ENCODE measurements around the gene RELA. TPM values are rescaled to one million over a fixed set of nuclear protein-coding genes. Genes with fewer than 3 reads are reported as not detected.
"Not testable (repeated sequence)": the region's sequence is repeated elsewhere in the genome, so short reads cannot be mapped to it uniquely, and the experiment has no call there.

RELA gene
- polyA plus RNA-seq, 6 donors from 2014 or later = 36.3 to 72.2 (median 48.6) TPM

- Mint-ChIP-seq H3K4me1 (peaks cover 8 to 10% (median 8%) of the 10 kb centered on the region in 3 donors), H3K27me3 (peaks cover 0 to 7% (median 0%) of the 10 kb centered on the region in 3 donors), H3K27ac (no peak overlapping the region), H3K4me3 (no peak overlapping the region), H3K9me3 (no peaks in the 10 kb centered on the region), H3K36me3 (no peaks in the 10 kb centered on the region)
- no peak for ATAC-seq (ENCODE audit: low read depth in 2 of 2)
- no peak for DNase-seq
Measured at GRCh38 chr11:65696802-65697552, 34.3 kb upstream of the RELA start.

DNA sequence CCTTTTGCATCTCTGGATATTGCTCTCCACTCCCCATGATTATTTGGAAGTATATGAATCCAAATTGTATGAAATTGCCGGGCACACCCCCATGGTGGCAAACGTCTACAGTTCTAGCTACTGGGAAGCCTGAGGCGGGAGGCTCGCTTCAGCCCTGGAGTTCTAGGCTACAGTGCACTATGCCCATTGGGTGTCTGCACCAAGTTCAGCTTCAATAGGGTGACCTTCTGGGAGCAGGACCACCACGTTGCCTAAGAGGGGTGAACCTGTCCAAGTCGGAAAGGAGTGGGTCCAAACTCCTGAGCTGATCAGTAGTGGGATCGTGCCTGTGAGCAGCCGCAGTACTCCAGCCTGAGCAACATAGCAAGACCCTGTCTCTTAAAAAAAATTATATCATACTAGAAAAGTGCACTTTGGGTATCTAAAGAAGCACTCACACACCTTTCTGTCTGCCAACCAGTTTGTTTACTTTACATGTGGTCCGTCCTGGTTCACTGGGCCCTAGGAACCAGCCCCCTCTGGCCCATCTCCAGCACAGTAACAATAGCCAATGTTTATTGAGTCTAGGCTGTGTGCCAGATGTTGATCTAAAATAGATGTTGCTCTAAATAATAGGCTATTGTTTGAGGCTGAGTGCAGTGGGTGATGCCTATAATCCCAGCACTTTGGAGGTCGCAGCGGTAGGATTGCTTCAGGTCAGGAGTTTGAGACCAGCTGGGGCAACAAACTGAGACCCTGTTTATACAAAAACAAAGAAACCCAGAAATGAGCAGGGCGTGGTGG, 32.9 kb upstream of the RELA start:
- H3K27me3 Mint-ChIP-seq = peaks cover 0 to 7% (median 0%) of the 10 kb centered on the region in 3 donors
- H3K9me3 Mint-ChIP-seq = no peaks in the 10 kb centered on the region
- no peak overlapping the region for H3K27ac Mint-ChIP-seq
- ATAC-seq (ENCODE audit: low read depth in 2 of 2) (no peak), DNase-seq (no peak)
- peaks cover 7 to 10% (median 8%) of the 10 kb centered on the region in 3 donors for H3K4me1 Mint-ChIP-seq
- no peak overlapping the region for H3K4me3 Mint-ChIP-seq
- no peaks in the 10 kb centered on the region for H3K36me3 Mint-ChIP-seq

DNA sequence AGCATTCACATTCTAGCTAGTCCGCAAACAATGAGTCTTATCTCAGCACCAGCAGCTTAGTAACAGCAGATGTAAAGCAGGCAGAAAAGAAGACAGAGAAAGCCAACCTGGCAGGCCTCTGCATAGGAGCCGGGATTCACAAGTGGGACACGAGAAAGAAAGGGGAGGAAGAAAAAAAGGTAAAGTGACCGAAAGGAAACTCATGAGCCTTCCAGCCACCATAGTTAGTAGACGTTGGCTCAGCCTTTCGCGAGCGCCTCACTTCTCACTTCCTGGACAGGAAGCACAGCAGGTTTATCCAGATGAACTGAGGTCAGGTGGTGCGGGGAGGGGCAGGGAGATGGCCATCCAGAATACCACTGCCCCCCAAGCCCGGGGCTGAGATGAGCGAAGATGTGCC, 29.7 kb upstream of the RELA start:
- ATAC-seq (ENCODE audit: low read depth in 2 of 2) (no peak), DNase-seq (no peak)
- H3K36me3 Mint-ChIP-seq = no peaks in the 10 kb centered on the region
- no peaks in the 10 kb centered on the region for H3K9me3 Mint-ChIP-seq
- H3K4me1 Mint-ChIP-seq = no peaks in the 10 kb centered on the region
- H3K27ac Mint-ChIP-seq = peak overlapping the region in 1 of 6 donors; percentile 38
- H3K4me3 Mint-ChIP-seq = no peak overlapping the region
- H3K27me3 Mint-ChIP-seq = no peaks in the 10 kb centered on the region

DNA sequence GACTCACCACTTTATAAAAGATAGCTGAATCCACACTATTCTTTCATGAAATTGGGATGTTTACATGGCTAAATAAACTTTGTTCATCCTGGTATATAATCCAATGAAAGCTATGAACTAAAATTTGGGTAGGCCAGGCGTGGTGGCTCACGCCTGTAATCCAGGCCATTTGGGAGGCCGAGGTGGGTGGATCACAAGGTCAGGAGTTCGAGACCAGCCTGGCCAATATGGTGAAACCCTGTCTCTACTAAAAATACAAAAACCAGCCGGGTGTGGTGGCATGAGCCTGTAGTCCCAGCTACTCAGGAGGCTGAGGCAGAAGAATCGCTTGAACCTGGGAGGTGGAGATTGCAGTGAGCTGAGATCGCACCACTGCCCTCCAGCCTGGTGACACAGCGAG, 29.1 kb upstream of the RELA start:
- peak overlapping the region in 1 of 6 donors; percentile 49 for H3K27ac Mint-ChIP-seq
- not testable (repeated sequence) for H3K4me1 Mint-ChIP-seq; H3K36me3 Mint-ChIP-seq; H3K27me3 Mint-ChIP-seq; DNase-seq; ATAC-seq (ENCODE audit: low read depth in 2 of 2); H3K4me3 Mint-ChIP-seq; H3K9me3 Mint-ChIP-seq

GRCh38 chr11:65685981-65686380, 23.3 kb upstream of the RELA start:
- DNase-seq (no peak), ATAC-seq (ENCODE audit: low read depth in 2 of 2) (no peak)
- peak overlapping the region in 1 of 6 donors; percentile 71 for H3K27ac Mint-ChIP-seq
- H3K36me3 Mint-ChIP-seq = no peaks in the 10 kb centered on the region
- no peaks in the 10 kb centered on the region for H3K9me3 Mint-ChIP-seq
- H3K4me1 Mint-ChIP-seq = no peaks in the 10 kb centered on the region
- no peak overlapping the region for H3K4me3 Mint-ChIP-seq
- no peaks in the 10 kb centered on the region for H3K27me3 Mint-ChIP-seq

DNA sequence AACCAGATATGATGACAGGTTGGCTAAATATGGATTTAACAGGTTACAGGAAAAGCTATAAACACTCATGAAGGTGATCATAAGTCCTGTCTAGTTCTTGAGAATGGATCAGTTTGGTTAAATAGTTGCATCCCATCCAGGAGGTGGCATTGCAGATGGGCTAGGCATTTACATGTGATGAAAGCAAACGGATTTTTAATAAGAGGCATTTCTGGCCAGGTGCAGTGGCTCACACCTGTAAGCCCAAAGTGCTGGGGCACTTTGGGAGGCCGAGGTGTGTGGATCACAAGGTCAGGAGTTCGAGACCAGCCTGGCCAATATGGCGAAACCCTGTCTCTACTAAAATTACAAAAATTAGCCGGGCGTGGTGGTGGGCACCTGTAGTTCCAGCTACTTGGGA, 20.8 kb upstream of the RELA start:
- not testable (repeated sequence) for H3K36me3 Mint-ChIP-seq, H3K9me3 Mint-ChIP-seq

GRCh38 chr11:65680192-65680743, 17.6 kb upstream of the RELA start:
- no peaks in the 10 kb centered on the region for H3K9me3 Mint-ChIP-seq
- H3K4me1 Mint-ChIP-seq = peaks cover 0 to 2% (median 0%) of the 10 kb centered on the region in 3 donors
- no peaks in the 10 kb centered on the region for H3K36me3 Mint-ChIP-seq

More for the DNA sequence above, 20.8 kb upstream of the RELA start:
- H3K27me3 Mint-ChIP-seq; H3K4me1 Mint-ChIP-seq; H3K27ac Mint-ChIP-seq; H3K4me3 Mint-ChIP-seq; ATAC-seq (ENCODE audit: low read depth in 2 of 2); DNase-seq: not testable (repeated sequence)

GRCh38 chr11:65672982-65673381, 10.3 kb upstream of the RELA start:
- Mint-ChIP-seq H3K27me3 (no peaks in the 10 kb centered on the region), H3K4me1 (peaks cover 0 to 2% (median 0%) of the 10 kb centered on the region in 3 donors), H3K27ac (peak overlapping the region in 1 of 6 donors; percentile 79), H3K36me3 (no peaks in the 10 kb centered on the region), H3K9me3 (no peaks in the 10 kb centered on the region), H3K4me3 (no peak overlapping the region)
- ATAC-seq (ENCODE audit: low read depth in 2 of 2) (no peak), DNase-seq (no peak)

More at GRCh38 chr11:65680192-65680743, 17.6 kb upstream of the RELA start:
- H3K4me3 Mint-ChIP-seq = no peak overlapping the region
- no peak for DNase-seq
- no peak overlapping the region for H3K27ac Mint-ChIP-seq
- ATAC-seq (ENCODE audit: low read depth in 2 of 2) = no peak
- H3K27me3 Mint-ChIP-seq = no peaks in the 10 kb centered on the region

DNA sequence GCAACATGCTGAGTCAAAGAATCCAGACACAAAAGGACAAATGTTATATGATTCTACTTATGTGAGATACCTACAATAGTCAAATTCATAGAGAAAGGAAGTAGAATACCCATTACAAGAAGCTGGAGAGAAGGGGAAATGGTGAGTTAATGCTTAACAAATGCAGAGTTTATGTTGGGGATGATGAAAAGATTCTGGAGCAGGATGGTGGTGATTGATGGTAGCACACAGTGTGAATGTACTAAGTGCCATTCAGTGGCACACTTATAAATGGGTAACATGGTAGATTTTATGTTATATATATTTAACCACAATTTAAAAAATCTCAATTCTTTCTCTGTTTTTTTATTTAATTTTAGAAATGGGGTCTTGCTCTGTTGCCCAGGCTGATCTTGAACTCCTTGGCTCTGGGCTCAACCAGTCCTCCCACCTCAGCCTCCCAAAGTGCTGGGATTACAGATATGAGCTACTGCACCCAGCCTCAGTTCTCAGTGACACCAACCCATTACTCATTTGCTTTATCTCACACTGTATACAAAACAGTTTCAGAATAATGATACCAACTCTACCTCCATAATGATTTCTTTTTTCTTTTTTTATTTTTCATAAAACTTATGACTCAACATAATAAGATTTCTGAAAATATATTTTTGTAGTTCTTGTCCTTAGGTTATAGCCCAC, 9.6 kb upstream of the RELA start:
- no peaks in the 10 kb centered on the region for H3K27me3 Mint-ChIP-seq
- ATAC-seq (ENCODE audit: low read depth in 2 of 2) (peak; percentile 33 to 40), DNase-seq (no peak)
- peak overlapping the region in 1 of 6 donors; percentile 79 for H3K27ac Mint-ChIP-seq
- H3K9me3 Mint-ChIP-seq = no peaks in the 10 kb centered on the region
- no peak overlapping the region for H3K4me3 Mint-ChIP-seq
- no peaks in the 10 kb centered on the region for H3K36me3 Mint-ChIP-seq
- peaks cover 0 to 2% (median 0%) of the 10 kb centered on the region in 3 donors for H3K4me1 Mint-ChIP-seq

- peaks cover 6 to 20% of the 10 kb centered on the region in 2 donors for H3K36me3 Mint-ChIP-seq
- peak overlapping the region; percentile 89 to 99 (median 94) for H3K4me3 Mint-ChIP-seq
- peak overlapping the region; percentile 93 to 98 (median 98) for H3K27ac Mint-ChIP-seq
- peaks cover 16 to 44% (median 18%) of the 10 kb centered on the region in 3 donors for H3K4me1 Mint-ChIP-seq
- ATAC-seq (ENCODE audit: low read depth in 2 of 2) (peak; percentile 7 to 11), DNase-seq (peak; percentile 53)
- no peaks in the 10 kb centered on the region for H3K27me3 Mint-ChIP-seq
- peaks cover 0 to 1% (median 0%) of the 10 kb centered on the region in 7 donors for H3K9me3 Mint-ChIP-seq
Measured at GRCh38 chr11:65663639-65664200, 1.0 kb upstream of the RELA start.

DNA sequence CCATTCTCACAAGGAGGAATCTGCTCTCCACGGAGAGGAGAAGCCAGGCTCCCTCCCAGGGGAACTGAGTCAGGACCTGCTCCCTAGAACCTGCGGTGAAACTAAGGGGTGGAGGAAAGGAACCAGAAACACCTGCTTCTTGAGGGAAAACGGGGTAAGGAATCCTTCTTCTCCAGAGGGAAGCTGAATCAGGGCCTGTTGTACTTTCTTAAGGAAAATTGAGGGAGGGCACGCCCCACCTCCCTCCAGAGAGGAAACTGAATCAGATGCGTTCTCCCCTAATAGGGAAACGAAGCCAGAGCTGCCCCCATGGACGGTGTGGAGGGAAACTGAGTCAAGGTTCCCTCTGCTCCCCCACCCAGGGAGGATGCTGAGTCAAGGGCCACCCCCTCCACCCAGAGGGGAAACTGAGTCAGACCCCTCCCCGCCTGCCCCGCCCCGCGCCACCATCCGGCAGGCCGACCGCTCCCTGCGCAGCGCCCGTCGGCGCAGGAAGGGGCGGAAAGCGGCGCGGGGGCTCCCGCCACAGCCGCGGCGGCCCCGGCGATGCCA, 393 bp downstream of the RELA start:
- Mint-ChIP-seq H3K27me3 (no peaks in the 10 kb centered on the region), H3K9me3 (peaks cover 0 to 1% (median 0%) of the 10 kb centered on the region in 7 donors), H3K4me1 (peaks cover 18 to 46% (median 23%) of the 10 kb centered on the region in 3 donors), H3K4me3 (peak overlapping the region; percentile 77 to 95 (median 90)), H3K36me3 (peaks cover 8 to 27% of the 10 kb centered on the region in 2 donors), H3K27ac (peak overlapping the region in 5 of 6 donors; percentile 85 to 95 (median 91))
- ATAC-seq (ENCODE audit: low read depth in 2 of 2) (no peak), DNase-seq (no peak)

GRCh38 chr11:65661599-65662246, 993 bp downstream of the RELA start:
- H3K27me3 Mint-ChIP-seq = no peaks in the 10 kb centered on the region
- DNase-seq = no peak
- H3K27ac Mint-ChIP-seq = peak overlapping the region; percentile 39 to 95 (median 88)
- peaks cover 24 to 48% (median 27%) of the 10 kb centered on the region in 3 donors for H3K4me1 Mint-ChIP-seq
- H3K36me3 Mint-ChIP-seq = peaks cover 8 to 32% of the 10 kb centered on the region in 2 donors
- ATAC-seq (ENCODE audit: low read depth in 2 of 2) = no peak
- peak overlapping the region; percentile 77 to 95 (median 90) for H3K4me3 Mint-ChIP-seq
- H3K9me3 Mint-ChIP-seq = peaks cover 0 to 1% (median 0%) of the 10 kb centered on the region in 7 donors

All from naive B cell (primary cell).